HG03135 (cell line): ENCODE results near the gene GLG1.
"Not testable (repeated sequence)": the region's sequence is repeated elsewhere in the genome, so short reads cannot be mapped to it uniquely, and the experiment has no call there.

ENCODE experiments used
- ATAC-seq: cut with Tn5 transposase; IDR thresholded peaks from one replicate; pipeline ENCODE4 v1.9.1; 2021; ENCODE audit warnings: mild to moderate bottlenecking, moderate library complexity; ENCODE audit not compliant: unreplicated experiment

Gene GLG1

DNA sequence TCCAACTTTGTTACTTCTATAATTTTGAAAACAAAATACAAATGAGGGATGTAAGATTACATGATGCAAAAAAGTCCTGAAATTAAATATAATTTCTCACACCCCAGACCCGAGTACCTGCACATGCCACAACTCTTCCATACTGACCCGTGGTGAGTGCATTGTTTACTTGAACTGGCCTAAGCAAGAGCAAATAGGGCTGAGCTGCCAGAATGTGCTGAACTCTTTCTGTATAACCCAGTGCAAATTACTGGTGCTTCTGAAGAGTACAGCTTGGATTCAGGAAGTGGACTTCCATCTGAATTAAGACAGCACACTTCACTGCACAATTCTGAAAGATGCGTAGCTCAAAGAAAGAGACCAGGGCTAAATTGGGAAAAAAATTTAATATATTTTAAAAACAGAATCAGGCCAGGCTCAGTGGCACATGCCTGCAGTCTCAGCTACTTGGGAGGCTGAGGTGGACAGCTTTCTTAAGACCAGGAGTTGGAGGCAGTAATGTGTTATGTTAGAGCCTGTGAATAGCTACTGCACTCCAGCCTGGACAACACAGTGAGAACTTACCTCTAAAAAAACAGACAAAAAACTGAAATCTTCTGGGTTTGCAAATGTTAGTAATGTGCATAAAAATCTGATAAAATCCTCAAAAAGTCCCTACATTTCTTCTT, 63.9 kb downstream of the GLG1 start:
- ATAC-seq, result not testable (repeated sequence)

GRCh38 chr16:74540663-74541062, 66.3 kb downstream of the GLG1 start:
- ATAC-seq, result not testable (repeated sequence)

DNA sequence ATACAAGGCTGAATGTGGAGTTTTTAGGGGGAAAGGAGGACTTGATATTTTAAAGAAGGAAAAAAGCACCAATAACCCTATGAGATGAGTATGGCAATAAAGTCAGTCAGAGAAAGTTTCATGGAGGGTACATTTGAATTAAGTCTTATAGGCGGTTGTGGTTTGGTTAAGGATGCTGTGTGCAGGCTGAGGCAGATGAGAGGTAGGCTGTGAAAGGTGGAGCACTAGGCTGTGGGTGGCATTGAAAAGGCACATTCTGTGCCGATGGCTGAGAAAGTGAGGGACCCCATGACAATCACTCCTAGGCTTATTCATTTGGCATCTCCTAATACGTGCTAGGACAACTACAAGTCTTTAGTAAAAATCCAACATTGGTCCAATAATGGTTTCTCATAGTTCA, 68.1 kb downstream of the GLG1 start:
- not testable (repeated sequence) for ATAC-seq

DNA sequence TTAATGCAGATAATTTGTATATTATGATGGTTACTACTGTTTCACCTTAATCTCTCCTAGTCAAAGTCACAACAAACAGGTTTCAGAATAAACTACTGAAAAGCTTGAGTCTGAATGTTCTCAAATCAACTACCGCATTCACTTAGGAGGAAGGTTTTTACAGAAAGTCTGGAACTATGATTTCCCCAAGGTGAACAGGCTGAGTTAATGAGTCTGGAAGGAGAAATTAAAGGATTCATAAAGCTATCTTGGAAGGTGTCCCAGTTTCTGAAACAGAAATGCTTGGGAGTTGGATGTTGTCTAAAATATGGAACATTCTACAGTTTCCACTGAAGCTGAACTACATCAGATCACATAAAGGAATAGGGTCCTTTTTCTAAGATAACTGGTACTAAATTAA, 69.2 kb downstream of the GLG1 start:
- ATAC-seq, result not testable (repeated sequence)

GRCh38 chr16:74534650-74535049, 72.3 kb downstream of the GLG1 start:
- ATAC-seq, result not testable (repeated sequence)

GRCh38 chr16:74524926-74525325, 82.0 kb downstream of the GLG1 start:
- no peak for ATAC-seq

GRCh38 chr16:74524117-74524516, 82.8 kb downstream of the GLG1 start:
- no peak for ATAC-seq

DNA sequence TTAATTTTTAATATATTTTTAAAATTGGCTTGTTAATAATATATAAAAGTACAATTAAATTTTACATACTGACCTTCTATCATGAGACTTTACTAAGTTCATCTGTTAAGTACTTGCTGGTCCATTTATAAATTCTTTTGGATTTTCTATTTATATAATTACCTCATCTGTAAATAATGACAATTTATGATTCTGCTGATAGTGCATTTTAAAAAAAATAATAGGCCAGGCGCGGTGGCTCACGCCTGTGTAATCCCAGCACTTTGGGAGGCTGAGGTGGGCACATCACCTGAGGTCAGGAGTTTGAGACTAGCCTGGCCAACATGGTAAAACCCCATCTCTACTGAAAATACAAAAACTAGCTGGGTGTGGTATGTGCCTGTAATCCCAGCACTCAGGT, 83.2 kb downstream of the GLG1 start:
- ATAC-seq, result not testable (repeated sequence)

DNA sequence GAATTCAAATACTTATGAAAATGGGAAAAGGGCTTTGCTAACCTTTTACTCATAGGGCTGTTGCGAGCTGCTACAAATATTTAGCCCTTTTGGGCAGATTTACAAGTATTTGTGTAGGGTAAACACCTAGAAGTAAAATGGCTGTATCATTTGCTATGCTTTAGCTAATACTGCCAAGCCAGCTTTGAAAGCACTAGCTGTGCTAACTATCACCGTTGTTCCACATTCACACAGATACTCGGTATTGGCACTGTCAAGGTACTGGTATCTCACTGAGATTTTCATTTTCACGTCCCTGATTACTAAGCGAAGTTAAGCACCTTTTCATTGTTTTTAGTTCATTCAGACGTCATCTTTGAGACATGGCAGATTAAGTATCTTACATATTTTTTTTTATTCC, 84.8 kb downstream of the GLG1 start:
- no peak for ATAC-seq

GRCh38 chr16:74521691-74522090, 85.2 kb downstream of the GLG1 start:
- no peak for ATAC-seq

- not testable (repeated sequence) for ATAC-seq
These were observed 88.0 kb downstream of the GLG1 start for GRCh38 chr16:74518934-74519333.

- no peak for ATAC-seq
These were observed 95.0 kb downstream of the GLG1 start for GRCh38 chr16:74511961-74512360.

DNA sequence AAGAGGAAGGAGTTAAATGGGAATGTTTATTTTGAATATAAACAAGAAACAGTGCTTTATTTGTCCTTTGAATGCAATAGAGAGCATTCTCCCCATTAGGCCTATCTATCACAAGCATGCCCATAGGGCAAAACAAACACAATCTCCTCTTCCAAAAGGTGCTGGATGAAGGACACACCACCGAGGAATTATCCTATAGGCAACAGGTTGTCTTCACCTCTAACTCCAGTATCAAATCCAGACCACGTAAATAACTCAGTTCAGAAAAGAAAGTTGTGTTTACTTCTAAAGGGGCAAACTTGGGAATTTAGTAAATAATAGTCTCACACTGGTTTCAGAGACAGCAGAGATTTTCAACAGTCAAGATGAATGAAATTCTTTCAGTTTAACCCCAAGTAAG, 101.9 kb downstream of the GLG1 start:
- ATAC-seq, result no peak

DNA sequence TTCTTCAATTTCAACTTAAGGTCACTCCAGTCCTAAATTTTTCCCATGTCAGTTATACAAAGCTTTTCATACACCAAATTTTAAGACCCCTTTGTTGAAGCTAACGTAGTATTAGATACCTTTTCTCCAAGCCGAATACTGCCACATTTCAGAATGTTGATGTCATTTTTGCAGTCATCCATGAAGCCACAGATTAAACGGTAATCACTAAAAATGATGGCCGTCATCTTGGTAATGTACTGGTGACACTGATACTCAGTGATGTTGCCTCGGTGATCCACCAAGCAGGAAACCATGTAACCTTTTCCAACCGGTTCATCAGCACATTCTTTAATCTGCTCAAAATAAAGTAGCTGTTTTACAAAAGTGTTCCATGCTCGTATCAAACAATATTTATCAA, 103.5 kb downstream of the GLG1 start:
- no peak for ATAC-seq

DNA sequence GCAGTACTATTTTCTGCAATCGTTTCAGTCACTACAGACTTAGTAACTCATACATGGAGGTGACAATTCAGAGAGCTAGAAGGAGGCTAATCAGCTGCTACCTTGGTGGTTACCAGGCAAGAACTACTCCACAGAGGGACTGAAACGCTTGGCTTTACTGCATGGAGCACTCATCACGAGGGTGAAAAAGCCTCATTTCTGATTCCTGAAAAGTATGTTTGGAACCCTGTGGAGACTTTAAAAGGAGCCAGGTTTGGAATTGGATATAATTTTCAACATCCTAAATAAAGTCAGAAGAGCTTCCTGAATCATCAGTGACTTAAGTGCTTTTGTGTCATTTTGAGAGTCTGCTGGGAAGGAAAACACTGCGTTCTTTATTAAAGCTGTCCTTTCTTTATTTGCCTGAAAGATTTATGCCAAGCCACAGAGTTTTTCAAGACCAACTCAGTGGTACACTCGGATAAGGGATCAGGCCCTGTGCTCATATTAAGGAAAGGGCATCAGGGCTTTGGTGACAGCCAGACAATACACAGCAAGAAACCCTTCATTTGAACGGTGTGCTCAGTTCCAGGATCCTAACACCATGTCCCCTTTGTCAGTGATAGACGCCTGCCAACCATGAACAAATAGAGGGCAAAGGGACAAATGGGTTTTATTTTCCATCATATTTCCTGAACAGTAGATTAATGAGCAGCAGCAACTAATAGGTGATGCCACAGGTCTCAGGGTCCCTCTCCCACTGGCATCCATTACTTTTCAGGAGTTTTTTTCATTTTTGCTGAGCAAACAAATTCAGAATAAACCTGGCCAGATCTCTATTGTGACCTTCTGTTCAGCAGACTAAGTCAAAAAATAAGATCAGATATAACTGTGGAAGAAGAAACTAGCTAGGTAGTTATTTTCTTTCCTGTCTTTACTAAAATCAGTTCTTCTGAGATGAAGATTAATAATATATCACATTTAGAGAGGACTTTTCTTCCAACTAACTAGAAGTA, 105.1 kb downstream of the GLG1 start:
- no peak for ATAC-seq

DNA sequence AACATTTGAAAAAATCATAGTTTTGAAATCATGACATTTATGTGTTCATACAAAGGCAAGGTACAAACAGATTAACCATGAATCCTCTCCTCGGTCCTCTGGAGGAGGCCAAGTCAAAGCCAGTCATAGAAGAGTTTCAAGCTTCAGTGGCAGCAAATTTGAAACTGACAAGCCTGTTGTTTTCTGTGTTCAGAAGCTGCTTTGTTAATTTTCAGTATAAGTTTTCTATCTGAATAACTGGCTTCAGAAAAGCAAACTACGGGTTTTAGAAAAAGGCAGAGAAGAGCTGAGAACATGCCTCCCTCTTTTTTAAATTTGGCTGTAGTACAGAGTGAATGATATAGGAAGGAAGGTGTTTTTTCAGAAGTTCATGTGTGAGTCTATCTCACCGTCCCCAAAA, 106.0 kb downstream of the GLG1 start:
- no peak for ATAC-seq

DNA sequence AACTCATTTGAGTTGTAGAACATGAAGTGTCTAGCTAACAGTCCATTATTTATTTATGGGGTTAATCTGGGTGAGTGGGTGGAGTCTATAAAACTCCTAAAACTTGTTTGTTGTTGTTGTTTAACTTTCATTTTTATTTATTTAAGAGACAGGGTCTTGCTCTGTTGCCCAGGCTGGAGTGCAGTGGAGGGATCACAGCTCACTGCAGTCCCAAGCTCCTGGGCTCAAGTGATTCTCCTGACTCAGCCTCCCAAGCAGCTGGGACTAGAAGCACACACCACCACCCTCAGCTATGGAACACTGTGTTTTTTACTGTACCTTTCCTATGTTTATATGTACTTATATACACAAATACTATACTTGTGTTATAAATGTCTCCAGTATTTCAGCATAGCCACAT, 107.8 kb downstream of the GLG1 start:
- ATAC-seq, result no peak

DNA sequence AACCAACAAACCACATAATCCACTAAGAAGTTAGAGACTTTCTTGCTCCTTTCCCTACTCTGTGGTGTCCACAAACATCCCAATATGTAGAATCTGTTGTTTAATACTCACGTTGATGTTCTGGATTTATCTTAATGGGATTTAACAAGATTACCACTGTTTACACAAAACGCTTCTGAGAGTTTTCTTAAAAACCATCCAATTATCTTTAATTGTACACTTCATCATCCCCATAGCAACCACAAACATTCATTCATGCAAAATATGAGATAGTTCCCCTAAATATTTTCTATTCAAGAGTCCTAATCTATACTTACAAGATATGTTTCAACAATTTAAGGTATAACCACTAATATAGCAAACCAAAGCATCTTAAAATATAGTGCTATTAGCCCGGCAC, 109.2 kb downstream of the GLG1 start:
- ATAC-seq, result no peak

DNA sequence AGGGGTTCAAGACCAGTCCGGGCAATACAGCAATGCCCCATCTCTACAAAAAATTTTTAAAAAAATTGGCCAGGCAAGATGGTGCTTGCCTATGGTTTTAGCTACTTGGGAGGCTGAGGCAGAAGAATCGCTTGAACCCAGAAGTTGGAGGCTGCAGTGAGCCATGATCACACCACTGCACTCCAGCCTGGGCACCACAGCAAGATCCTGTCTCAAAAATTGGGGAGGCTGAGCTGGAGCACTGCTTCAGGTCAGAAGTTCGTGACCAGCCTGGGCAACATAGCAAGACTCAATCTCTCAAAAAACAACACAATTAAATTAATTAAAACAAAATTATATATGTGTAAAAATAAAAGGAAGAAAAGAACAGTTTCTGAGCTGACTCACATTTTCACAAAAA, 110.9 kb downstream of the GLG1 start:
- ATAC-seq, result no peak

DNA sequence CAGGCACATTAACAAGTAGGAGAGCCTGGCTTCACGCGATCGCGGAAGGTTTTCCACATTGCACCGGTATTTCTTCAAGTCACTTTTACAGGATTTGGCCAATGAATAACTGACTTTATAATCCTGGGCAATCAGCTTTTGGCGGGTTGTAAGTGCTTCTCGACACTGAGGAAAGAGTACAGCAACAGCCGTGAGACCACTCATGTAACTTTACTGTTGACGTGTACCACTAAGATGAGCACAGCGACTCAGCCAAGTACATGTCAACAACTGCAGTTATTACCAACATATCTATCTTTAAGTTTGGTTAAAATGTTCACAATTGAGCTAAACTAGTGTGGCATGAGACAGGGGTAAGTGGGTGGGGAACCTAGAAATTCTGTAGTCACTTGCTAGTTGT, 113.9 kb downstream of the GLG1 start:
- no peak for ATAC-seq

GRCh38 chr16:74487634-74488495, 119.0 kb downstream of the GLG1 start:
- no peak for ATAC-seq
